HUES48 (cell line): ENCODE measurements around the gene BAZ1B.
"Not testable (repeated sequence)": the region's sequence is repeated elsewhere in the genome, so short reads cannot be mapped to it uniquely, and the experiment has no call there.

ENCODE experiments used
- H3K27ac ChIP-seq: one replicate; pipeline ENCODE4 v1.7.0; 2013; ENCODE audit warnings: low read depth, low read length, inconsistent platforms
- H3K27me3 ChIP-seq: 2 replicates; pipeline ENCODE4 v1.6.1; 2013; ENCODE audit warnings: mild to moderate bottlenecking, low read length; ENCODE audit not compliant: control insufficient read depth, insufficient read depth
- H3K36me3 ChIP-seq: 2 replicates; pipeline ENCODE4 v1.6.1; 2013; ENCODE audit warnings: low read length; ENCODE audit not compliant: control insufficient read depth, insufficient read depth
- H3K4me1 ChIP-seq: 2 replicates; pipeline ENCODE4 v1.6.1; 2013; ENCODE audit warnings: mild to moderate bottlenecking, low read length; ENCODE audit not compliant: control insufficient read depth, insufficient read depth
- H3K4me3 ChIP-seq: 2 replicates; pipeline ENCODE4 v1.5.1; 2013; ENCODE audit warnings: mild to moderate bottlenecking, low read depth, low read length
- H3K9ac ChIP-seq: 2 replicates; pipeline ENCODE4 v1.6.1; 2013; ENCODE audit warnings: mild to moderate bottlenecking, low read depth, low read length, moderate library complexity
- H3K9me3 ChIP-seq: 2 replicates; pipeline ENCODE4 v1.6.1; 2013; ENCODE audit warnings: low read length; ENCODE audit not compliant: control insufficient read depth, insufficient read depth

The BAZ1B gene

DNA sequence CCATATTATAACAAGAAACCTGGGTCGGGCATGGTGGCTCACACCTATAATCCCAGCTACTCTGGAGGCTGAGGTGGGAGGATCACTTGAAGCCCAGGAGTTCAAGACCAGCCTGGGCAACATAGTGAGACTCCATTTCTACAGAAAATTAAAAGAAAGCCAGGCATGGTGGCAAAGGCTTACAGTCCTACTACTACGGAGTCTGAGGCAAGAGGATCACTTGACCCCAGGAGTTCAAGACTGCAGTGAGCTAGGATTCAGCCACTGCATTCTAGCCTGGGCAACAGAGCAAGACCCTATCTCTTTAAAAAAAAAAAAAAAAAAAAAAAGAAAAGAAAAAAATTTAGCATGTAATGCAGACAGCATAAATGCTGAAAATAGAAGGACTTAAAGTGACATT is 16.4 kb upstream of the BAZ1B start:
- H3K27me3 ChIP-seq, H3K9me3 ChIP-seq, H3K4me3 ChIP-seq, H3K4me1 ChIP-seq, H3K27ac ChIP-seq, H3K9ac ChIP-seq: not testable (repeated sequence)
- peaks cover 60% of the 10 kb centered on the region for H3K36me3 ChIP-seq

DNA sequence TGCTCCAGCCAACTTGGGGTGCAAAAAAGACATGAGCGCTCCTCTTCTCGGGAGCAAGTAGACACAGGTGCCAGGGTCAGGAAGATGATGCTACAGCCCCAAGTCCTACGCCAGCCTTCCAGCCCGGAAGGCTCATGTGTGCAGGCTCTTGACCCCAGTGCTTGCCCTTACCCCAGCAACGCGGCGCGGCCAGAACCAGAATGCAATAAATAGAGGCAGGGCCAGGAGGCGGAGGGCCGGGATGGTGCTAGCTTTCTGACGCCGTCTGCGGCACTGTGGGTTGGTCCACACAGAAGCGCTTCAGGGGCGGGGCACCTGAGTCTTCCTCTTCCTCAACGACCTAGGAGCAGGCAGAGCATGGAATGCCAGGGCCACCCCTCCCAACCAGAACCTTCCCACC is 15.0 kb upstream of the BAZ1B start:
- no peak overlapping the region for H3K4me3 ChIP-seq
- no peaks in the 10 kb centered on the region for H3K9me3 ChIP-seq
- no peak overlapping the region for H3K9ac ChIP-seq
- H3K36me3 ChIP-seq: peaks cover 50% of the 10 kb centered on the region
- no peak overlapping the region for H3K27ac ChIP-seq
- no peaks in the 10 kb centered on the region for H3K27me3 ChIP-seq
- H3K4me1 ChIP-seq: no peaks in the 10 kb centered on the region

GRCh38 chr7:73536479-73536878 is 14.4 kb upstream of the BAZ1B start:
- Histone ChIP-seq H3K27me3 (no peaks in the 10 kb centered on the region), H3K4me1 (no peaks in the 10 kb centered on the region), H3K9me3 (no peaks in the 10 kb centered on the region), H3K27ac (no peak overlapping the region), H3K9ac (no peak overlapping the region), H3K36me3 (peaks cover 45% of the 10 kb centered on the region), H3K4me3 (no peak overlapping the region)

DNA sequence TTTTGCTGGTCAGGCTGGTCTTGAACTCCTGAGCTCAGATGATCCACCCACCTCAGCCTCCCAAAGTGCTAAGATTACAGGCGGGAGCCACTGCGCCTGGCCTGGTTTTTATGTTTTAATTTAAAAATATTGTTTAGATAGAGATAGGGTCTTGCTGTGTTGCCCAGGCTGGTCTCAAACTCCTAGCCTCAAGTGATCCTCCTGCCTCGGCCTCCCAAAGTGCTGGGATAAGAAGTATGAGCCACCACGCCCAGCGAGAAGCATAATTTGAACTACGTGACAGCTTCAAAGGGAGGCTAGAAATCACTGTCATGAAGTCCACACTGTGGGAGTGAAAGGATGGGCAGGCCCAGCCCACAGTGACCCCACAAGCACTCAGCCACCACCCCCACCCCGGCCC is 13.8 kb upstream of the BAZ1B start:
- not testable (repeated sequence) for H3K4me1 ChIP-seq, H3K9ac ChIP-seq, H3K4me3 ChIP-seq, H3K27ac ChIP-seq, H3K9me3 ChIP-seq, H3K27me3 ChIP-seq
- peaks cover 42% of the 10 kb centered on the region for H3K36me3 ChIP-seq

GRCh38 chr7:73533742-73534141 is 11.6 kb upstream of the BAZ1B start:
- no peak overlapping the region for H3K27ac ChIP-seq
- H3K4me1 ChIP-seq: no peaks in the 10 kb centered on the region
- H3K4me3 ChIP-seq: no peak overlapping the region
- peaks cover 28% of the 10 kb centered on the region for H3K36me3 ChIP-seq
- H3K9ac ChIP-seq: no peak overlapping the region
- H3K27me3 ChIP-seq: no peaks in the 10 kb centered on the region
- H3K9me3 ChIP-seq: no peaks in the 10 kb centered on the region

DNA sequence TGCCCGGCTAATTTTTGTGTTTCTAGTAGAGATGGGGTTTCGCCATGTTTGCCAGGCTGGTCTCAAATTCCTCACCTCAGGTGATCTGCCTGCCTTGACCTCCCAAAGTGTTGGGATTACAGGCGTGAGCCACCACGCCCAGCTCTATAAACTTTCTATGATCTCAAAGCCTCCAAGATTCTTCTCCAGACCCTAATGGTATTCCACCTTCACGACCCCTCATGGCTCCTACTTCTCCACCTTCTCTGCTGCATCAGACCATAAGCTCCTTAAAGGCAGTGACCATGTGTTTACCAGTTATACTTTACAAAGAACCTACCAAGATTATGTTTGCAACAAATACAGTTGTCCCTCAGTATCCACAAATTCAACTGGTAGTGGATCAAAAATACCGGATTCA is 10.1 kb upstream of the BAZ1B start:
- Histone ChIP-seq H3K27me3 (no peaks in the 10 kb centered on the region), H3K9me3 (no peaks in the 10 kb centered on the region), H3K36me3 (peaks cover 14% of the 10 kb centered on the region), H3K4me1 (no peaks in the 10 kb centered on the region), H3K9ac (no peak overlapping the region), H3K27ac (no peak overlapping the region), H3K4me3 (no peak overlapping the region)

DNA sequence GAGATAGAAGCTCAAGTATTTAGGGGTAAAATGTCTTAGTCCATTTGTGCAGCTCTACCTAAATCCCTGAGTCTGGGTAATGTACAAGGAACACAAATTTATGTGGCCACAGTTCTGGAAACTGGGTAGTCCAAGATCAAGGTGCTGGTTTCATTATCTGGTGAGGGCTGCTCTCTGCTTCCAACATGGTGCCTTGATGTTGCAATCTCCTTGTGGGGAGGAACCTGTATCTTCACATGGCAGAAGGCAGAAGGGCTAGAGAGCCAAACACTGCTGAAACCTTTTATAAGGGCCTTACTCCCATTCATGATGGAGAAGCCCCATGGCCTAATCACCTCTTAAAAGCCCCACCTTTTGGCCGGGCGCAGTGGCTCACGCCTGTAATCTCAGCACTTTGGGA is 8.7 kb upstream of the BAZ1B start:
- Histone ChIP-seq H3K9me3 (no peaks in the 10 kb centered on the region), H3K4me1 (no peaks in the 10 kb centered on the region), H3K36me3 (no peaks in the 10 kb centered on the region), H3K4me3 (no peak overlapping the region), H3K27me3 (no peaks in the 10 kb centered on the region), H3K9ac (no peak overlapping the region), H3K27ac (no peak overlapping the region)

- H3K9me3 ChIP-seq: no peaks in the 10 kb centered on the region
- H3K36me3 ChIP-seq: no peaks in the 10 kb centered on the region
- H3K9ac ChIP-seq: no peak overlapping the region
- no peaks in the 10 kb centered on the region for H3K27me3 ChIP-seq
- H3K4me1 ChIP-seq: no peaks in the 10 kb centered on the region
- no peak overlapping the region for H3K27ac ChIP-seq
- H3K4me3 ChIP-seq: no peak overlapping the region
These were observed 5.1 kb upstream of the BAZ1B start for GRCh38 chr7:73526896-73527821.

GRCh38 chr7:73526158-73526494 is 4.0 kb upstream of the BAZ1B start:
- H3K4me3 ChIP-seq, H3K27ac ChIP-seq, H3K9ac ChIP-seq, H3K4me1 ChIP-seq, H3K27me3 ChIP-seq, H3K9me3 ChIP-seq, H3K36me3 ChIP-seq: not testable (repeated sequence)

GRCh38 chr7:73521636-73522104 is 423 bp downstream of the BAZ1B start:
- peaks cover 26% of the 10 kb centered on the region for H3K36me3 ChIP-seq
- H3K9ac ChIP-seq: peak overlapping the region; percentile 89
- peak overlapping the region; percentile 99 for H3K27ac ChIP-seq

DNA sequence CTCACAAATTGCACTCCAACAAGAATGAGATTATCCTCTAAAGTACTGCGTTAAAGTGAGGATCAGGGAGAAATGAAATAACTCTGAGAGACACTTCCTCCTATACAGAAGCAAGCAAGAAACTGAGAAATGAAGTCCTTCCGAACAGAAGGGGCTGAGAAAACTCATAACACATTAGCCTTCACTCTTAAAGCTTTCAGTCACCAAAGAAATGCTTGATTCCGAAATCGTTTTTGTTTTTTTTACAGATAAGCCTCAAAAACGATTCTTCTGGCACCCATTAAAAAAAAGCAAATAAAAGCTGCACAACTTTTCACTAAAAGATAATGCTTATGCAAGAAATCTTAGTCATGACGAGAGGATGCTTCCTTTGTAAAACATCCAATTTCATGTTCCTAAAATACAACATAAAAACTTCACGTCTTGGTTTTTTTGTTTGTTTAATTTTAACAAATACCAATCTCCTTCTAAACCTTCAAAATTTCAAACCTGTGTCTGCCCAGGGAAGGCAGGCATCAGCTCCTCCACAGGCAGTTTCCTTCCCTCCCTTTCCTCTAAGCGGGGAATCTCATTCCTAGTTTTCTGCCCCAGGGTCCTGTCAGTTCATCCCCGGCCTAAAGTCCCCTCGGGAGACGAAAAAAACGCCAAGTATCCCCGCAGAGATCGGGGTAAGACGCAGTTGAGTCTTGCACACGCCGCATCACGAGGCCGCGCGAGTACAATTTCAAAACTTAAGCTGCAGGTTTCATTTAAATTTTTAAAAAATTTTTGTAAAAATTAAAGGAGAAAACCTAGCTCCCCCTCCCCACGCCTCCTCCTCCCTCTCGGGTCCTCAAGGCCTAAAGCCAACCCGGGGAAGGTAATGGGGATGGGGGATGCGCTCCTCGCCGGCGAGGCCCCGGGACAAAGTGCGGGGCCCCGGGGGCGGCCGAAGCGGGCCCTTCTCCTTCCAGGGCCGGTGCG is 1.1 kb downstream of the BAZ1B start:
- Histone ChIP-seq H3K9ac (peak overlapping the region; percentile 89), H3K27me3 (no peaks in the 10 kb centered on the region), H3K4me3 (peak overlapping the region; percentile 69), H3K9me3 (no peaks in the 10 kb centered on the region), H3K36me3 (peaks cover 33% of the 10 kb centered on the region), H3K27ac (peak overlapping the region; percentile 99), H3K4me1 (peaks cover 2% of the 10 kb centered on the region; the same call in 1 of the 2 replicates)

More at GRCh38 chr7:73521636-73522104, 423 bp downstream of the BAZ1B start:
- peaks cover 2% of the 10 kb centered on the region; the same call in 1 of the 2 replicates for H3K4me1 ChIP-seq
- no peaks in the 10 kb centered on the region for H3K9me3 ChIP-seq
- peak overlapping the region; percentile 69 for H3K4me3 ChIP-seq
- no peaks in the 10 kb centered on the region for H3K27me3 ChIP-seq
